Measurements from ENCODE around the gene CSNK2A2.

Gene CSNK2A2

GRCh38 chr16:58137581-58137980 lies 60.3 kb downstream of the CSNK2A2 start:
- DNase-seq, result no peak

DNA sequence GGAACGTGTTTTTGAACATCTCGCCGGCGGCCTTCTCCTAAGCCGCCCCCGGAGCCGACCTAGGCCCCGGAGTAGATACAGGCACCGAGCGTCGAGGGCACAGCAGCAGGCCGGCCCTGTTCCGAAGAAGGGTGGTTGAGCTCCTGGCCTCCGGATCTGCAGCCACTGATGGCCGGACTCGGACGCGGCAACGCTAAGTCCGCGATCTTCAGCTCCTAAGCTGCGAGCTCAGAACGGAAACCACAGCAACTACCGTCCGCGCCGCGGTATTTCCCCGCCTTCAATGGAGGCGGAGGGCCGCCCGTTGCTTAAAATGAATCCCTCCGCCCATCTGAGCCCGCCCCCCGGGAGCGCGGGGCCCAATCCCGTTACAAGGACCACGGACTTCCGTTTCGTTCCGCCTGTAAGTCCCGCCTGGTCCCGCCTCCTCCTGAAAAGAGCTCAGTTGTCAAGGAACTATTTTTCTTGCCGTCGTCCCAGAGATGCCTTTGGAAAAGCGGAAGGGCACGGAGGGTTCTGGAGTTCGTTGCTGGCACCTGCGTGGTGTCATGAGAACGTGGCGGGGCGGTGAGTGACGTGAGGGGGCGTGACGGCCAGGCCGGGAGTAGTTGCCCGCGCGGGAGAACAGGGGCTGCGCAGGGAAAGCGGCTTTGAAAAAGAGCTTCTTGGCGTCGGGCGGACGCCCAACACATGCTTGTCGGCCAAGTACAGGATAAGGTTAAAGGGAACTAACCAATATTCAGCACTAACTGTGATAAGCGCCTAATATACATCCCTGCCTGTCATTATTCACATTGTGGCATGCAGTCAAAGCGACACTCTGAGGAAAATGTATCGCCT lies 68.6 kb downstream of the CSNK2A2 start, which contains the start of gene CFAP20:
Gene CFAP20, minus strand, starts transcription at position 285 of the 840 bp plus-strand sequence. Its CDS starts 266 bp downstream, at position 19.
- peak; percentile 100 for DNase-seq

DNA sequence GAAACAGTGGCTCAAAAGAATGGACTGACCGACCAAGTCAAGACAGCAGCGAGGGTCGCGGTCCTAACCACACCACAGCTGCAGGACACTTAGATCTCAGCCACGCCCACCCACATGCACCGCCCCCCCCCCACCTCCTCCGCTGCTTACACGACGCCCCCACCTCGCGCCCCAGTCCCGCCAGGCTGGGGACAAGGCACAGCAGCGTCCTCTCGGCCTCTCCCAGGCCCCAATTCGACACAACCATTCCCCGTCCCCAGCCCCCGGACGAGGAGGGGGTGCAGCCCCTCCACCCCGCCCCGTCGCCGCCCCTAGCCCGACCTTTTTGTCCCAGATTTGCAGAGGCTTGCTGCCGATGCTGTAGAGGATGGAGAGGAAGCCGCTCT lies 69.2 kb downstream of the CSNK2A2 start:
- peak; percentile 49 for DNase-seq

GRCh38 chr16:58128181-58128631 lies 69.7 kb downstream of the CSNK2A2 start:
- no peak for DNase-seq

- DNase-seq, result peak; percentile 48
These were observed 70.3 kb downstream of the CSNK2A2 start for GRCh38 chr16:58127634-58128033.

DNA sequence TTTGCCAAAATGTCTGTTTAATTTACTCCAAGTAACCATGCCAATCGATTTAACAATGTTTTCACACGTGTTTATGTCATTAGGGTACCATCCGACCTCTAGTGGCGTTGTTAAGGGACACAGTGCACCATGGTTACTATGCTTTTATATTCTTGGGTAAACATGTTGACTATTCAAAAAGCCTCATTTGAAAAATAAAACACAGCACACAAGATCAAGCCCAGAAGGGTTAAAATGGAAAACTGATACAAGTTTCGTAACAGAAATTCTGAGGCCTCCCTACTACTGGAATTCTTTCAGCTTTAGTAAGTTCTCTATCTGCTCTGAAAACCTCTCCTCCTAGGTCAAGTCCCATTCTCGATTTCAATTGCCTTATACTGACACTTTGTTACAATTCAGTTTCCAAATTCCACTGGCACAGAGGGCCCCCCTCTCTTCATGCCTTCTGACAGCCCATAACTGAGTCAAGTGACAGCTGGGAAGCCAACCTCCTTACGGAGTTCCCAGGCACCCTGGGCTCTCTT lies 70.8 kb downstream of the CSNK2A2 start:
- peak; percentile 82 for DNase-seq

- DNase-seq, result no peak
These were observed 71.4 kb downstream of the CSNK2A2 start for GRCh38 chr16:58126451-58126961.

- no peak for DNase-seq
These were observed 72.0 kb downstream of the CSNK2A2 start for GRCh38 chr16:58125781-58126335.

DNA sequence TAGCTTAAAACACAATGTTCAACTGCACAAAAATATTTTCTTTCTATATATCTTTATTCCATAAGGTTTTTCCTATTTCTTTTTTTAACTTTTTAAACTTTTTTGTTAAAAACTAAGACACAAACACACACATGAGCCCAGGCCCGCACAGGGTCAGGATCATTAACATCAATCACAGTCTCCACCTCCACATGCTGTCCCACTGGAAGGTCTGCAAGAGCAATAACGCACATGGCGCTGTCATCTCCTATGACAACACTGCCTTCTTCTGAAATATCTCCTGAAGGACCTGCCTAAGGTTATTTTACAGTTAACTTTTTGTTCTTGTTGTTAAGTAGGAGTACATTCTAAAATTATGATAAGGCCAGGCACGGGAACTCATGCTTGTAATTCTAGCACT lies 72.9 kb downstream of the CSNK2A2 start:
- DNase-seq, result no peak

GRCh38 chr16:58124601-58124915 lies 73.3 kb downstream of the CSNK2A2 start:
- no peak for DNase-seq

- no peak for DNase-seq
These were observed 73.9 kb downstream of the CSNK2A2 start for GRCh38 chr16:58123896-58124600.

DNA sequence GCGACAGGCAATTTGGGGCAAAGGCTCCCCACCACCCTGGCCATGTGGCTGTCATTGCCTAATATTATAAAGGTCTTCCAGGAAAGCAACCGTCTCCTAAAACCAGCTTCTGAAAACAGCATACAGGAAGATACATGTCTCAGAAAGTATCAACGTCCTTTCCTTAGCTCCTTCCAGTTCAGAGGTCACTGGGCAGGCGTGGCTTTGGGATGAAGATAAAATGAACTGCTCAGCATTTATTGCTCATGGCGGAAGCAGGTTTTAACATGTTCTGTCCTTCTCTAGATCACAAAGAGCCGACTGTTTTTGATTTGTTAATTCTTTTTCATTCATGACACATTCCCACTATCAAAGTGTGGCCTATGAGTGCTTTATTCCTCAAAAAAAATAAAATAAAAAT lies 76.8 kb downstream of the CSNK2A2 start:
- DNase-seq, result no peak

DNA sequence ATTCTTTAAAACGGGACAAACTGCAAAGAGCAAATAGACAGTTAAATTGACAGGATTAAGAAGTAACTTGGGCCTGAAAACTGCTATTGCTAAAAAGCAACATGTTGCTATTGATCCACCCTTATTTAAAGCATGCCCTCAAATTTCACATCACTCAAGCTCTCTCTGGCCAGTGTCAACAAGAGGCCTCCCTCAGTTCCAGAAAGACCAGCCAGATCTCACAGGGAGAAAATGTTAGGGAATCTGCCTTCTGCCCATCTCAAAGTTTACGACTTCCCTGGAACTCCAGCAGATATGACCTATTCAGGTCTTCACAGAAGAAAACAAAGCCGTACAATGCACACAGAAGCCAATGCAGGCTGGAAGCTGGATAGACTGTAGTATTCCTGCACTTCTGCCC lies 77.7 kb downstream of the CSNK2A2 start:
- no peak for DNase-seq

- DNase-seq, result no peak
These were observed 78.4 kb downstream of the CSNK2A2 start for GRCh38 chr16:58119509-58119845.

DNA sequence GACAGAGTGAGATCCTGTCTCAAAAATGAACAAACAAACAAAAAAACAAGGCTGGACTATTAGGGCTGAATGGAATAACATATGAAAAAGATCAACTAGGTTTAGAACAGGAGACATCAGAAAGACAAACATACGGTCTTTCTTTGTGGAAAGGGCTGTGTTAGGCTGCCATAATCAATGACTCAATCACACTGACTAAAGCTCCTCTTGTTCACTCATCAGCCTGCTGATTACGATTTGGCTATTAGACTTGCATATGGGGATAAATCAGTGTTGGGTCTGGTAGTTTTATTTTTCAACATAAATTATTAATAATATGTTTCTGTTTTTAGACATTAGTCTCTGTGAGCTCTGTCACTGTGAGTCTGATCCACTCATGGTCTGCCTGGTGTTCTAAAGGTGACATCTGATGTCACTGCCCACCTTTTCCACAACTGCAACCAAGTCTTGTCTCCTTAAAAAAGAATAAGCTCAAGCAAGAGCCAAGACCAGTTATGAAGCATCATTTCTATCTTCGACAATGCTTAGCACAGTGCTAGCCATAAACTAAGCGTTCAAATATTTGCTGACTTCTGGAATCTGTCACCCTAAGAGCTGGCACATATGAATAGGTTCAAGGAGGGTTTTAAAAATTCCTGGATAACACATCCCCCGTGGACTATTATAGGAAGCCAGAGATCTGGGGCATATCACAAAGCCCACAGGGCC lies 79.0 kb downstream of the CSNK2A2 start:
- no peak for DNase-seq

DNA sequence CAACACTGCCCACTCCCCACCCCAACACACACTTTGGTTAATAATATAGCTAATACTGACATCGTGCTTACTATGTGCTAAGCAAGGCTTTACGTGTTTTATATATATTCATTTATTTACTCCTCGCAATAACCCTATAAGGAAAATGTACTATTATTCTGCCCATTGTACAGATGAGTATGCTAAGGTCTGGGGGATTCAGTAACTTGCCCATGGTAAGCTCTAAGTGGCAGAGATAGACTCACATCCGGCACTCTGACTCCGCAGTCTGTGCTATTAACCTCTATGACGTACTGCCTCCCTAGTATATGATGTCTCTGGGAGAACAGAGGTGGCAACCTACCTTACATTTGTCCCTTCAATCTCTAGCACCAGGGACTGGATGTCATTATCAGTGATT lies 81.4 kb downstream of the CSNK2A2 start:
- no peak for DNase-seq

- no peak for DNase-seq
These were observed 81.8 kb downstream of the CSNK2A2 start for GRCh38 chr16:58116081-58116480.

DNA sequence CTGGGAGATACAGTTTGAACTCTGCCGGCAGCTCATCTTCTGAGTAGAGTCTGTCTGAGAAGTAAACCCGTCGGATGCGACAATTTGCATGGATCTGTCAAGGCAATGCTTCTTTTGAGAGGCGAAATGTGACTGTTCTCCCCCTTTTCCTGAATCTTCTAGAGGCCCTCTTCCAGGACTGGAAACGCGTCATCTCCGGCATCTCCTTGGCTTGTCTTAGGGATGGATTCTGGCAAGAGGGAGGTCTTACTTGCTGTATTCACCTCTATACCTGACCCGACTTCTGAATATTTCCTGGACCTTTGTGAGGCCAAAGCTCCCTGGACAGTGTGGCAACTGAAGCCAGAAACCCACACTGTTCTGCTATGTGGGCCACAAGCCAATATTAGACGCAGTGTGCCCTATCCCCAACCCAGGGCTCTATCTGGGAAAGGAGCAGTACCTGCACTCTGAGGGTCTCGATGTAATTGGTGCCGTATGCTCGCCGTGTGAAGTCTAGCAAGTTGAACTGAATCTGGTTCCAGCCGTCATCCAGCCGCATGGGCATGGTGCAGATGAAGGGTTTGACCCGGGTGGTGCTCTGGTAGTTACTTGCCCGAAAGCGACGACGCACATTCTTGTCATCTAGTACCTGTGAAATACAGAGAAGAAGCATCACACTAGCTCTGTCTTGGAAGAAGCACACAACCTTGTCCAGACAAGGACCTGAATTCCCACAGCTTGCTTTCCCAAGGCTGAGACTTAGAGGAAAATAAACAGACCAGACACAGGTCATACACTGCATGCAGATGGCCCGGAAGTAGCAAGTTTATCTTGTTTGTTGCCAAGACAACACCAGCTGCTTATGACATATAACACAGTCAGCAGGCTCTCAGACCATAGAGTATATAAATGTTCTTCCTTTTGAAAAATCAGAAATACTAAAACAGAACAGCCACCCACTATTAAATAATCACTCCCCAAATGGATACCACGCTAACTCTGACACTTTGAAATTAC lies 82.8 kb downstream of the CSNK2A2 start:
- no peak for DNase-seq

DNA sequence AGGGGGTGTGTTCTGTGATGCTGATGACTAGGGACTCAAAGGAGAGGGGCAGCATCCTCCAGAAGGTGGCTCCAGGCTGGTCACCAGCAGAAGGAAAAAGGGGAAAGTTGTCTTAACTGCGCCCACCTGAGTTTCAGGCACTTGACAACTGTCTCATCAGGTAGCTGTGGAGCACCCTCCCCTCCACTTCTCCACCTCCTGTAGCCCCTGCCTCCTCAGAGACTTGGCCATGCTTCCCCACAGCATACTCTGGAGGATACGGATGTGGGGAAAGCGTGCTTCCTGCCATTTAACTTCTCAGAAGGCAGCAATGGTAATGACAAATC lies 86.6 kb downstream of the CSNK2A2 start:
- no peak for DNase-seq

DNA sequence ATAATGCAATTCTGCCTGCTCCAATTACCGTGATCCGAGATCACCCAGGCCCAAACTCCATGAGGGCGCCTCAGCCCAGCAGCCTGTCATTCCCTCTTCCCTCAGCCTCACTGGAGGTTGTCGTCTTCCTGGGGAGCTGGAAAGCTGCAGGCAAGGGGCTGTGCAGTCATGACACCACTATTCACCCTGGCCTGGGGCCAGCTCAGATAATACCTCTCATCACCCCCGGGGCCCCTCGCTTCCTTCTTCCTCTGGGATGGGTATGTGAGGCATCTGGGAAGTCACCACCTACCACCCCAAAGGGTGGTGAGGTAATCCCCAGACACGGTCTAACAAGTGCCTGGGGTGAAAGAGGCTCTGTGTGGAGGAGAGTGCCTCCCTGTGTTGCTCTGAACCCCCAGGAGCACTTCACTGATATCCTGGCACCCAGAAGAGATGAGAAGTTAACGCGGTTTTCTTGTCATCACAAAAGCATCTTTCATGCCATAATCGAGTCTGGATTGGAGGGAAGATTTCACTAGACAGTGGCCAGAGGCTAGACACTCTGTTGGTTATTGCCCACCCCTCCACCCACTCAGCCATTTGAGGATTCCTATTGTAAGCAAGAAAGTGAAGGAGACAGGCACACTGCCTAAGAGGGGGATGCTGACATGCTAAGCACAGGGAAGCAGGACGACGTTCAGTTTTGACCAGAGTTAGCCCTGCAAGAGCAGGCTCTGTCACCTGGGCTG lies 87.2 kb downstream of the CSNK2A2 start:
- no peak for DNase-seq

DNA sequence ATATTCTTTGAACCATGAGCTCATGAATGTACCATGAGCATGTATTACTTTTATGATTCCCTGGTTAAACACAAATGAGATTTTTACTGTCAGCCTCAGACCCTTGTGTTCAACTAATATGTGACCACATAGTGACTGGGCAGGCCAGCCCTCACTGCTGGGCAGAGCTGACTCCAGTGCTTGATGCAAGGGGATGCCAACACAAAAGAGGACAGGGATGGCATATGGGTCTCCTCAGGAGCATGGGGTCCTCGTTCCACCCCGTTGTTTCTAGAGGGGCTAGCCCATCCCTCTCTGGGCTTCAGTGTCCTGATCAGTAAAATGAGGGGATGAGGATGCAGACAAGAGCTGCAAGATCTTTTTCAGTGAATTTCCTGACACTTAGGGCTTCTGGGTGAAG lies 88.0 kb downstream of the CSNK2A2 start:
- DNase-seq, result no peak
